Common myeloid progenitor, CD34-positive (primary cell): ENCODE results near the gene RETREG1.
A peak's percentile ranks its signal among the peaks of the same experiment; 100 is the strongest.

Experiments used
- CTCF ChIA-PET: fragments of 350-600 bp; sonication (Branson Sonifier 250); formaldehyde crosslinking; loops from one replicate; lab custom pipeline; 2021; ENCODE audit warnings: antibody characterized with exemption; lab: Charles Lee
- POLR2A ChIA-PET: fragments of 350-600 bp; sonication (Branson Sonifier 250); formaldehyde crosslinking; loops from one replicate; lab custom pipeline; 2021; ENCODE audit warnings: antibody characterized with exemption; lab: Charles Lee
- DNase-seq, 3 donors: peaks; one replicate each; pipeline versions ENCODE4 v3.0.0 to v3.0.0-alpha.2; 2013
- H3K27ac ChIP-seq, 2 experiments: 1 replicate in 1 of 2; 2 replicates in 1 of 2; pipeline ENCODE4 v1.7.0; 2013; ENCODE audit warnings: inconsistent platforms in 2 of 2, low read length in 2 of 2, mild to moderate bottlenecking in 2 of 2, low read depth in 1 of 2, moderate library complexity in 1 of 2; ENCODE audit not compliant: severe bottlenecking in 2 of 2, insufficient read depth in 1 of 2, poor library complexity in 1 of 2
- H3K27me3 ChIP-seq, 5 experiments: replicated peaks in 2 of 5; 1 replicate in 3 of 5; 2 replicates in 2 of 5; pipeline versions ENCODE4 v1.6.1 to v1.7.0; 2013; ENCODE audit warnings: low read length in 4 of 5, mild to moderate bottlenecking in 2 of 5, moderate library complexity in 2 of 5, inconsistent platforms in 1 of 5; ENCODE audit not compliant: insufficient read depth in 5 of 5, control insufficient read depth in 4 of 5
- H3K36me3 ChIP-seq, 4 experiments: 1 replicate in 2 of 4; 2 replicates in 2 of 4; pipeline versions ENCODE4 v1.6.1 to v1.7.0; 2013; ENCODE audit warnings: low read length in 3 of 4, control low read depth in 1 of 4, mild to moderate bottlenecking in 1 of 4; ENCODE audit not compliant: control insufficient read depth in 4 of 4, insufficient read depth in 4 of 4
- H3K4me1 ChIP-seq, 4 experiments: 1 replicate in 3 of 4; 2 replicates in 1 of 4; pipeline versions ENCODE4 v1.6.1 to v1.7.1; 2013; ENCODE audit warnings: low read length in 3 of 4, mild to moderate bottlenecking in 3 of 4, control low read depth in 1 of 4, inconsistent platforms in 1 of 4, moderate library complexity in 1 of 4; ENCODE audit not compliant: control insufficient read depth in 4 of 4, insufficient read depth in 4 of 4; ENCODE audit errors: control extremely low read depth in 1 of 4
- H3K4me3 ChIP-seq, 7 experiments: 1 replicate in 4 of 7; 2 replicates in 3 of 7; pipeline versions ENCODE4 v1.5.1 to v1.7.0; 2013; ENCODE audit warnings: mild to moderate bottlenecking in 7 of 7, low read length in 6 of 7, moderate library complexity in 6 of 7, inconsistent platforms in 2 of 7, low read depth in 2 of 7, control low read depth in 1 of 7; ENCODE audit not compliant: insufficient read depth in 4 of 7, control insufficient read depth in 1 of 7; ENCODE audit errors: extremely low read depth in 1 of 7
- H3K9me3 ChIP-seq, 5 experiments: 1 replicate in 4 of 5; 2 replicates in 1 of 5; pipeline versions ENCODE4 v1.6.1 to v1.7.1; 2013; ENCODE audit warnings: low read length in 4 of 5, mild to moderate bottlenecking in 2 of 5, inconsistent platforms in 1 of 5, low read depth in 1 of 5, moderate library complexity in 1 of 5; ENCODE audit not compliant: control insufficient read depth in 4 of 5, insufficient read depth in 2 of 5; ENCODE audit errors: control extremely low read depth in 1 of 5
- whole genome bisulfite sequencing: methylation state at CpG from one replicate; pipeline ENCODE4 v1.1.5; 2013; ENCODE audit not compliant: insufficient coverage; 5-methylcytosine and 5-hydroxymethylcytosine counted together

Gene RETREG1

GRCh38 chr5:16586556-16586955 lies 30.2 kb downstream of the RETREG1 start:
- Histone ChIP-seq H3K4me3 (no peak overlapping the region), H3K27ac (no peak overlapping the region), H3K4me1 (no peaks in the 10 kb centered on the region), H3K9me3 (peaks cover 0 to 6% (median 0%) of the 10 kb centered on the region in 5 experiments), H3K36me3 (no peaks in the 10 kb centered on the region), H3K27me3 (no peaks in the 10 kb centered on the region)
- POLR2A ChIA-PET = no interaction called here
- 67% methylated on average over 3 of the region's 3 CpGs for WGBS
- CTCF ChIA-PET = interaction anchor here (1.1 kb wide), 1 partner anchor 35 kb away, joined by 4 read pairs; no protein-coding TSS in a partner anchor
- DNase-seq = no peak

- ChIA-PET CTCF (no interaction called here), POLR2A (no interaction called here)
- no peaks in the 10 kb centered on the region for H3K36me3 ChIP-seq
- no peaks in the 10 kb centered on the region for H3K27me3 ChIP-seq
- no peak overlapping the region for H3K27ac ChIP-seq
- peaks cover 0 to 6% (median 0%) of the 10 kb centered on the region in 5 experiments for H3K9me3 ChIP-seq
- WGBS = 100% methylated on average over 2 of the region's 4 CpGs
- H3K4me3 ChIP-seq = no peak overlapping the region
- no peaks in the 10 kb centered on the region for H3K4me1 ChIP-seq
- no peak for DNase-seq
Measured at GRCh38 chr5:16585041-16585667, 31.6 kb downstream of the RETREG1 start.

GRCh38 chr5:16582081-16582480 lies 34.7 kb downstream of the RETREG1 start:
- peaks cover 0 to 5% (median 0%) of the 10 kb centered on the region in 5 experiments for H3K9me3 ChIP-seq
- no peak overlapping the region for H3K27ac ChIP-seq
- ChIA-PET POLR2A (no interaction called here), CTCF (no interaction called here)
- no CpG with 5 or more reads among the region's 4 CpGs for WGBS
- no peaks in the 10 kb centered on the region for H3K4me1 ChIP-seq
- peaks cover 0 to 1% (median 0%) of the 10 kb centered on the region in 5 experiments for H3K27me3 ChIP-seq
- DNase-seq = peak in 1 of 3 donors; percentile 3
- no peak overlapping the region for H3K4me3 ChIP-seq
- no peaks in the 10 kb centered on the region for H3K36me3 ChIP-seq

- CTCF ChIA-PET = no interaction called here
- 98% methylated on average over 5 of the region's 6 CpGs for WGBS
- Histone ChIP-seq H3K4me3 (no peak overlapping the region), H3K27me3 (peaks cover 0 to 1% (median 0%) of the 10 kb centered on the region in 5 experiments), H3K36me3 (no peaks in the 10 kb centered on the region), H3K9me3 (no peaks in the 10 kb centered on the region), H3K27ac (no peak overlapping the region), H3K4me1 (no peaks in the 10 kb centered on the region)
- no peak for DNase-seq
- POLR2A ChIA-PET = no interaction called here
Measured at GRCh38 chr5:16580382-16580781, 36.4 kb downstream of the RETREG1 start.

- Histone ChIP-seq H3K27ac (no peak overlapping the region), H3K4me3 (no peak overlapping the region), H3K27me3 (peaks cover 0 to 1% (median 0%) of the 10 kb centered on the region in 5 experiments), H3K4me1 (no peaks in the 10 kb centered on the region), H3K36me3 (no peaks in the 10 kb centered on the region), H3K9me3 (no peaks in the 10 kb centered on the region)
- no peak for DNase-seq
- WGBS = 100% methylated on average over 4 of the region's 6 CpGs
- POLR2A ChIA-PET = no interaction called here
- CTCF ChIA-PET = interaction anchor here (1.4 kb wide), 1 partner anchor 13 kb away, joined by 5 read pairs; no protein-coding TSS in a partner anchor
Measured at GRCh38 chr5:16579142-16579847, 37.5 kb downstream of the RETREG1 start.

- Histone ChIP-seq H3K4me1 (no peaks in the 10 kb centered on the region), H3K4me3 (no peak overlapping the region), H3K36me3 (no peaks in the 10 kb centered on the region), H3K9me3 (no peaks in the 10 kb centered on the region), H3K27me3 (peaks cover 0 to 1% (median 0%) of the 10 kb centered on the region in 5 experiments), H3K27ac (no peak overlapping the region)
- ChIA-PET POLR2A (no interaction called here), CTCF (interaction anchor here (1.4 kb wide), 1 partner anchor 12 kb away, joined by 5 read pairs; no protein-coding TSS in a partner anchor)
- WGBS = 100% methylated on average over 4 of the region's 4 CpGs
- no peak for DNase-seq
Measured at GRCh38 chr5:16578474-16578883, 38.3 kb downstream of the RETREG1 start.

- no peaks in the 10 kb centered on the region for H3K4me1 ChIP-seq
- peaks cover 0 to 1% (median 0%) of the 10 kb centered on the region in 5 experiments for H3K27me3 ChIP-seq
- H3K27ac ChIP-seq = no peak overlapping the region
- ChIA-PET CTCF (no interaction called here), POLR2A (no interaction called here)
- H3K4me3 ChIP-seq = no peak overlapping the region
- no peaks in the 10 kb centered on the region for H3K9me3 ChIP-seq
- 95% methylated on average over 11 of the region's 11 CpGs for WGBS
- DNase-seq = no peak
- no peaks in the 10 kb centered on the region for H3K36me3 ChIP-seq
Measured at GRCh38 chr5:16577677-16578076, 39.1 kb downstream of the RETREG1 start.
